ENCODE measurements around the gene FRS2.

Gene FRS2

GRCh38 chr12:69457433-69457832 is 12.8 kb upstream of the FRS2 start:
- DNase-seq (ENCODE audit: low read depth, low spot score) = no peak
- no peak overlapping the region for H3K4me3 ChIP-seq (ENCODE audit: low read depth, low read length)
- ChIA-PET POLR2A (no interaction called here), CTCF (no interaction called here)
- TF ChIP-seq CTCF (IDR thresholded peaks at IDR 0.05; ENCODE audit: insufficient read depth, low read length, missing control alignments) = no peak

- TF ChIP-seq CTCF (IDR thresholded peaks at IDR 0.05; ENCODE audit: insufficient read depth, low read length, missing control alignments) = no peak
- no peak for DNase-seq (ENCODE audit: low read depth, low spot score)
- no peak overlapping the region for H3K4me3 ChIP-seq (ENCODE audit: low read depth, low read length)
- ChIA-PET POLR2A (no interaction called here), CTCF (no interaction called here)
Observed at GRCh38 chr12:69459477-69459876, 10.7 kb upstream of the FRS2 start.

GRCh38 chr12:69464428-69464827 is 5.8 kb upstream of the FRS2 start:
- ChIA-PET CTCF (interaction anchor here (1.0 kb wide), 1 partner anchor 75 kb away, joined by 3 read pairs; no protein-coding TSS in a partner anchor), POLR2A (interaction anchor here (0.6 kb wide), 1 partner anchor 65 kb away, joined by 4 read pairs; no protein-coding TSS in a partner anchor)
- H3K4me3 ChIP-seq (ENCODE audit: low read depth, low read length) = no peak overlapping the region
- no peak for DNase-seq (ENCODE audit: low read depth, low spot score)
- no peak for TF ChIP-seq CTCF (IDR thresholded peaks at IDR 0.05; ENCODE audit: insufficient read depth, low read length, missing control alignments)

- POLR2A ChIA-PET = no interaction called here
- TF ChIP-seq CTCF (IDR thresholded peaks at IDR 0.05; ENCODE audit: insufficient read depth, low read length, missing control alignments) = no peak
- CTCF ChIA-PET = no interaction called here
- no peak for DNase-seq (ENCODE audit: low read depth, low spot score)
- H3K4me3 ChIP-seq (ENCODE audit: low read depth, low read length) = no peak overlapping the region
Observed at GRCh38 chr12:69466867-69467266, 3.3 kb upstream of the FRS2 start.

GRCh38 chr12:69467366-69467765 is 2.8 kb upstream of the FRS2 start:
- CTCF ChIA-PET = interaction anchor here (0.6 kb wide), 1 partner anchor 210 kb away, joined by 4 read pairs; no protein-coding TSS in a partner anchor
- POLR2A ChIA-PET = no interaction called here
- H3K4me3 ChIP-seq (ENCODE audit: low read depth, low read length) = no peak overlapping the region
- no peak for TF ChIP-seq CTCF (IDR thresholded peaks at IDR 0.05; ENCODE audit: insufficient read depth, low read length, missing control alignments)
- no peak for DNase-seq (ENCODE audit: low read depth, low spot score)

GRCh38 chr12:69468237-69469026 is 1.8 kb upstream of the FRS2 start:
- DNase-seq (ENCODE audit: low read depth, low spot score) = no peak

More at GRCh38 chr12:69468237-69469026, 1.8 kb upstream of the FRS2 start:
- H3K4me3 ChIP-seq (ENCODE audit: low read depth, low read length) = no peak overlapping the region
- CTCF ChIA-PET = no interaction called here
- POLR2A ChIA-PET = no interaction called here
- TF ChIP-seq CTCF (IDR thresholded peaks at IDR 0.05; ENCODE audit: insufficient read depth, low read length, missing control alignments) = no peak

Data from AG04449 (cell line).